A549 (cell line): ENCODE results near the gene BSND. TPM values are rescaled to one million over a fixed set of nuclear protein-coding genes. Genes with fewer than 3 reads are reported as not detected.
A peak's percentile ranks its signal among the peaks of the same experiment; 100 is the strongest.

Source experiments
- ATAC-seq, 2 experiments: fragments of 200-7000 bp in 1 of 2; fragments of >200 bp in 1 of 2; cut with Nextera tagmentation in 1 of 2; cut with Tn5 transposase in 1 of 2; 3 replicates each; pipeline versions ENCODE4 v1.8.0 to v1.9.1; 2018 to 2020; ENCODE audit warnings: mild to moderate bottlenecking in 1 of 2, moderate library complexity in 1 of 2
- CTCF ChIA-PET: fragments of 300-600 bp; sonication (Branson Sonifier 250); formaldehyde crosslinking; extraction: SDS; loops from one replicate; lab custom pipeline; 2021; ENCODE audit warnings: antibody characterized with exemption, inconsistent platforms; lab: Yijun Ruan, JAX
- POLR2A ChIA-PET: fragments of 350-600 bp; formaldehyde crosslinking; extraction: SDS; loops from one replicate; lab custom pipeline; 2021; ENCODE audit warnings: antibody characterized with exemption, inconsistent platforms; lab: Yijun Ruan, JAX
- DNase-seq, 2 experiments: peaks; one replicate each; pipeline versions ENCODE4 v3.0.0 to v3.0.0-alpha.2; 2011 to 2016; ENCODE audit warnings: low read depth in 1 of 2, low spot score in 1 of 2
- FAIRE-seq: peaks from 2 replicates; lab custom pipeline; 2011; peaks lifted over from hg19 to GRCh38; lab: Jason Lieb, UNC
- H3K27ac ChIP-seq, 2 experiments: fragments of >200 bp; sonication (Bioruptor Twin); formaldehyde crosslinking; 3 replicates each; pipeline ENCODE4 v1.5.1; 2016 to 2017
- H3K4me1 ChIP-seq: fragments of >200 bp; sonication (Bioruptor Twin); formaldehyde crosslinking; 3 replicates; pipeline ENCODE4 v1.6.1; 2016
- H3K4me2 ChIP-seq: fragments of >200 bp; sonication (Bioruptor Twin); formaldehyde crosslinking; 3 replicates; pipeline ENCODE4 v1.6.1; 2016
- H3K4me3 ChIP-seq: fragments of >200 bp; sonication (Bioruptor Twin); formaldehyde crosslinking; 3 replicates; pipeline ENCODE4 v1.5.1; 2016
- H3K9me3 ChIP-seq: fragments of >200 bp; sonication (Bioruptor Twin); formaldehyde crosslinking; 3 replicates; pipeline ENCODE4 v1.6.1; 2016
- BCL3 ChIP-seq: fragments of >200 bp; sonication (Bioruptor Twin); formaldehyde crosslinking; IDR thresholded peaks from 3 replicates; pipeline ENCODE4 v1.6.1; 2016
- CHD4 ChIP-seq: fragments of 200-600 bp; sonication (generic); IDR thresholded peaks from 2 replicates; pipeline ENCODE4 v1.6.1; 2016; ENCODE audit warnings: antibody characterized with exemption, mild to moderate bottlenecking, borderline replicate concordance
- ESRRA ChIP-seq: fragments of 150-350 bp; IDR thresholded peaks from 2 replicates; pipeline ENCODE4 v1.6.1; 2014; ENCODE audit warnings: mild to moderate bottlenecking, low read length, borderline replicate concordance
- FOSB ChIP-seq: fragments of 250-450 bp; sonication (Bioruptor Pico); IDR thresholded peaks from 2 replicates; pipeline ENCODE4 v1.5.0; 2020; ENCODE audit warnings: mild to moderate bottlenecking, moderate library complexity
- FOSL2 ChIP-seq, 2 experiments: fragments of 450-650 bp in 1 of 2; fragments of >200 bp in 1 of 2; sonication (Bioruptor Twin) in 1 of 2; formaldehyde crosslinking; IDR thresholded peaks; 2 replicates each; pipeline versions ENCODE4 v1.5.0 to v1.6.1; 2016 to 2020; ENCODE audit warnings: mild to moderate bottlenecking in 1 of 2, moderate library complexity in 1 of 2
- HES2 ChIP-seq: fragments of >200 bp; sonication (Bioruptor Twin); formaldehyde crosslinking; IDR thresholded peaks from 2 replicates; pipeline ENCODE4 v1.6.1; 2016
- HOXB5 ChIP-seq: fragments of 250-450 bp; sonication (Bioruptor Pico); IDR thresholded peaks from 2 replicates; pipeline ENCODE4 v1.5.0; 2020; ENCODE audit warnings: mild to moderate bottlenecking, moderate library complexity
- JUN ChIP-seq, 2 experiments: fragments of >200 bp; sonication (Bioruptor Twin); formaldehyde crosslinking; IDR thresholded peaks; 2 replicates in 1 of 2; 3 replicates in 1 of 2; pipeline ENCODE4 v1.6.1; 2016 to 2017
- KDM5A ChIP-seq: fragments of 200-600 bp; sonication (generic); IDR thresholded peaks from 2 replicates; pipeline ENCODE4 v1.6.1; 2016; ENCODE audit warnings: antibody characterized with exemption, mild to moderate bottlenecking
- MYC ChIP-seq: IDR thresholded peaks from 2 replicates; pipeline ENCODE4 v1.6.1; 2012; ENCODE audit warnings: mild to moderate bottlenecking, inconsistent platforms, low read length, improper control_type of control experiment, borderline replicate concordance
- NFE2L2 ChIP-seq: fragments of 150-350 bp; conservative IDR thresholded peaks from 2 replicates; pipeline ENCODE4 v1.6.1; 2014; ENCODE audit warnings: low read length
- NR3C1 ChIP-seq: fragments of >200 bp; sonication (Bioruptor Twin); formaldehyde crosslinking; IDR thresholded peaks from 3 replicates; pipeline ENCODE4 v1.6.1; 2017
- POLR2AphosphoS2 ChIP-seq: conservative IDR thresholded peaks from 2 replicates; pipeline ENCODE4 v1.6.1; 2012; ENCODE audit warnings: low read length, improper control_type of control experiment, inconsistent platforms
- RAD21 ChIP-seq, 2 experiments: fragments of >200 bp in 1 of 2; sonication (Bioruptor Twin) in 1 of 2; formaldehyde crosslinking in 1 of 2; IDR thresholded peaks in 1 of 2; conservative IDR thresholded peaks in 1 of 2; 2 replicates in 1 of 2; 3 replicates in 1 of 2; pipeline ENCODE4 v1.6.1; 2012 to 2018; ENCODE audit warnings: inconsistent platforms in 1 of 2
- RARB ChIP-seq: fragments of 250-450 bp; sonication (Bioruptor Pico); IDR thresholded peaks from 2 replicates; pipeline ENCODE4 v1.8.0; 2021; ENCODE audit warnings: mild to moderate bottlenecking, moderate library complexity
- RCOR1 ChIP-seq: fragments of 150-350 bp; IDR thresholded peaks from 2 replicates; pipeline ENCODE4 v1.6.1; 2014; ENCODE audit warnings: antibody characterized with exemption, low read length, low read depth
- REST ChIP-seq: fragments of 200-600 bp; sonication (generic); IDR thresholded peaks from 2 replicates; pipeline ENCODE4 v1.6.1; 2016; ENCODE audit warnings: antibody characterized with exemption, mild to moderate bottlenecking, moderate library complexity
- RNF2 ChIP-seq: fragments of 200-600 bp; sonication (generic); IDR thresholded peaks from 2 replicates; pipeline ENCODE4 v1.6.1; 2016; ENCODE audit warnings: low read depth, mild to moderate bottlenecking, antibody characterized with exemption, moderate library complexity, borderline replicate concordance
- SMC3 ChIP-seq: fragments of >200 bp; sonication (Bioruptor Twin); formaldehyde crosslinking; IDR thresholded peaks from 3 replicates; pipeline ENCODE4 v1.6.1; 2018; ENCODE audit warnings: inconsistent platforms
- SREBF2 ChIP-seq: fragments of 450-650 bp; IDR thresholded peaks from 2 replicates; pipeline ENCODE4 v1.6.1; 2014; ENCODE audit warnings: mild to moderate bottlenecking, moderate library complexity
- ZFP36 ChIP-seq: fragments of 450-650 bp; IDR thresholded peaks from 2 replicates; pipeline ENCODE4 v1.6.1; 2014; ENCODE audit warnings: borderline replicate concordance; ENCODE audit not compliant: partially characterized antibody
- ZNF302 ChIP-seq: fragments of 250-450 bp; sonication (Bioruptor Pico); IDR thresholded peaks from 2 replicates; pipeline ENCODE4 v1.9.0; 2021; ENCODE audit warnings: inconsistent platforms, mild to moderate bottlenecking, moderate library complexity
- WGBS: methylation state at CpG from one replicate; pipeline ENCODE4 v1.1.6; 2017; ENCODE audit errors: missing lambda C conversion rate; 5-methylcytosine and 5-hydroxymethylcytosine counted together
- polyA plus RNA-seq, 4 experiments: library from polyadenylated mRNA; depleted of rRNA in 3 of 4; stranded (reverse); fragments of >200 nt; fragmentation: RNase III in 1 of 4; extraction: RNeasy Plus Mini Kit Qiagen cat#74134 plus additional on column Dnase treatment in 1 of 4; gene quantifications; 2 replicates in 3 of 4; 3 replicates in 1 of 4; pipeline ENCODE4 v1.2.3, GENCODE V29; 2011 to 2017

Gene BSND
- polyA plus RNA-seq, 2 of the 4 experiments (the other 2 are of a cell fraction), result not detected

- DNase-seq (no peak), FAIRE-seq (no peak), ATAC-seq (peak in 1 of 2 experiments; percentile 32; a peak in 2 of 6 replicates)
- no peaks in the 10 kb centered on the region for H3K9me3 ChIP-seq
- no peak for TF ChIP-seq FOSL2 (IDR thresholded peaks at IDR 0.05)
- TF ChIP-seq FOSL2 (CRISPR knock-in tag; IDR thresholded peaks at IDR 0.05), result no peak
- no peak for TF ChIP-seq JUN (IDR thresholded peaks at IDR 0.05)
- no peak for TF ChIP-seq BCL3
- no peak for TF ChIP-seq ZFP36
- no peak for TF ChIP-seq RARB (CRISPR knock-in tag)
- ChIA-PET CTCF (interaction anchor here (0.7 to 2.9 kb wide), 4 partner anchors 10 to 27 kb away, joined by 3 to 8 read pairs (median 4); no protein-coding TSS in a partner anchor), POLR2A (no interaction called here)
- WGBS, result 73% methylated on average over 2 of the region's 9 CpGs
- no peak overlapping the region for H3K27ac ChIP-seq
- H3K4me1 ChIP-seq, result no peaks in the 10 kb centered on the region
- no peak overlapping the region for H3K4me2 ChIP-seq
- no peak overlapping the region for H3K4me3 ChIP-seq
Observed at GRCh38 chr1:55049271-55049913, 50.7 kb downstream of the BSND start.

- POLR2A ChIA-PET, result no interaction called here
- H3K4me3 ChIP-seq, result no peak overlapping the region
- WGBS, result 89% methylated on average over 5 of the region's 9 CpGs
- no peaks in the 10 kb centered on the region for H3K4me1 ChIP-seq
- no peak for DNase-seq
- no peak for FAIRE-seq
- CTCF ChIA-PET, result interaction anchor here (1.5 kb wide), 1 partner anchor 15 kb away, joined by 3 read pairs; no protein-coding TSS in a partner anchor
- no peak for TF ChIP-seq MYC
- no peak for TF ChIP-seq NFE2L2
- no peak for TF ChIP-seq RAD21 (conservative IDR thresholded peaks at IDR 0.05 in 1 of 2, IDR thresholded peaks at IDR 0.05 in 1 of 2)
- no peak for TF ChIP-seq ESRRA
- TF ChIP-seq RNF2, result no peak
- no peak for TF ChIP-seq SREBF2
- no peak for TF ChIP-seq HES2
- no peak for TF ChIP-seq SMC3
- no peak for TF ChIP-seq FOSB (CRISPR knock-in tag)
- TF ChIP-seq CHD4, result no peak
- no peak for TF ChIP-seq RARB (CRISPR knock-in tag)
- TF ChIP-seq, all 56 proteins: peak for 0
- no peak overlapping the region for H3K4me2 ChIP-seq
- H3K9me3 ChIP-seq, result no peaks in the 10 kb centered on the region
- no peak for ATAC-seq
- no peak overlapping the region for H3K27ac ChIP-seq
Observed at GRCh38 chr1:55049914-55050278, 51.2 kb downstream of the BSND start.

- ATAC-seq (no peak), DNase-seq (no peak), FAIRE-seq (no peak)
- Histone ChIP-seq H3K4me2 (no peak overlapping the region), H3K4me1 (no peaks in the 10 kb centered on the region), H3K4me3 (no peak overlapping the region), H3K27ac (no peak overlapping the region), H3K9me3 (no peaks in the 10 kb centered on the region)
- WGBS, result 50% methylated on average over 2 of the region's 9 CpGs
- POLR2A ChIA-PET, result no interaction called here
- CTCF ChIA-PET, result no interaction called here
- TF ChIP-seq RCOR1 (no peak), ZNF302 (no peak), ZFP36 (no peak), KDM5A (no peak), POLR2AphosphoS2 (no peak), NR3C1 (no peak), REST (no peak), JUN (IDR thresholded peaks at IDR 0.05) (no peak), RAD21 (conservative IDR thresholded peaks at IDR 0.05 in 1 of 2, IDR thresholded peaks at IDR 0.05 in 1 of 2) (no peak), HOXB5 (no peak)
Observed at GRCh38 chr1:55050283-55050682, 51.5 kb downstream of the BSND start.
